GM12873 (cell line): ENCODE measurements around the gene TCEAL8.

Experiments
- CTCF ChIP-seq: IDR thresholded peaks from 2 replicates; pipeline ENCODE4 v1.5.1; 2012; ENCODE audit warnings: low read depth, mild to moderate bottlenecking, moderate library complexity, low read length, control low read depth; ENCODE audit not compliant: insufficient read depth; ENCODE audit errors: missing control alignments

Gene TCEAL8

DNA sequence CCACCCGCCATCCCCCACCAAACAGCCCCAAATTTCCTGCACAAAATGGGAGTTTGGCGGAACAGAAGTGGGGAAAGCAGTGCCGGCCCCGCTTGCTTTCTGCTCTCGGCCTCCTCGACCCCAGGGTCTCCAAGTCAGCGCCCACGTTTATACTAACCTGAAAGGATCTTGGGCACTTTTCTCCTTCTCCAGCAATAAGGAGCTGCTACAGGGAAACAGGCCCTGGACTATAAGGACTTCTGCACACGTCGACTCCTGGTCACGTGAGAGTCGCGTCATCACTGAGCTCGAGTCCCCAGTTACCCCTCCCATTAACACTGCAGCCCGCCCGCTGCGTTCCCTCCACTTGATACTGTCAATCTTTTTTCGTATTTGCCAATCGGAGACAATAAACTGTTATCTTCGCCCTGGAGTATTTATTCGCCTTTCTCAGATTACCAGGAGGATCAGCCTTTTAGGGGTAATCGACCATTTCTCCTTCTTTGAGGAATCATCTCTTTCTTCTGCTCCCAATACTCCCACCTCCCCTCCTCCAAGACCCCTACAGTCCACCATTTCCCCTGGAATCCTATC, at the start of gene TCEAL8:
TCEAL8 (minus strand) TSS at position 235 of the 573 bp plus-strand sequence. CDS start 1,176 bp downstream, outside the sequence.
- TF ChIP-seq CTCF, result no peak

- TF ChIP-seq CTCF, result no peak
These were observed 49.8 kb upstream of the TCEAL8 start for GRCh38 chrX:103304705-103305104.

GRCh38 chrX:103293118-103293517, 38.2 kb upstream of the TCEAL8 start:
- no peak for TF ChIP-seq CTCF

- TF ChIP-seq CTCF, result no peak
These were observed 24.7 kb upstream of the TCEAL8 start for GRCh38 chrX:103279624-103280023.

DNA sequence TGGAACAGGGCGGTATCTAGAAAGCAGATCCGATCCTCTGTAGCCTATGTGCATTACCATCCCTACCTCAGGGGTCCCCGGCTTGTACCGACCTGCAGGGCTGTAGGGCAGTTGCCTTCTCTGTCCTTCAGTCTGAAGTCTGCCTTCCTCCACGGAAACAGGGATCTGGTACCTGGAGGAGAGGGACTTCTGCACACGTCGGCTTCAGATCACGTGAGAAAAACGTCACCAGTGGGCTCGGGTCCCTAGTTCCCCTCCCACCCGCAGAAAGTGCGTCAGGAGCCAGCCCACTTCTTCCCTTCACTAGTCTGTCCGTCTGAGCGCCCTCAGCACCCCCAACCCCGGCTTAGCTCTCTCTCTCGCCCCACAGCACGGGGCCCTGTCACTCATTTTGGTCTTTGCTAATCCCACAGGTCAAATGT, 21.6 kb upstream of the TCEAL8 start, which contains the start of gene TCEAL5:
TCEAL5 (minus strand) TSS at position 170 of the 422 bp plus-strand sequence. CDS start 2,187 bp downstream, outside the sequence.
- no peak for TF ChIP-seq CTCF

- TF ChIP-seq CTCF, result no peak
These were observed 21.1 kb upstream of the TCEAL8 start for GRCh38 chrX:103275947-103276567.

- TF ChIP-seq CTCF, result no peak
These were observed 19.3 kb upstream of the TCEAL8 start for GRCh38 chrX:103274284-103274683.
